Ovary (tissue), 3 donors: ENCODE data around the gene AP5Z1.

Experiments used
- CTCF ChIP-seq, 3 donors: fragments of 450-650 bp in 2 of 3; fragments of 200-600 bp in 1 of 3; IDR thresholded peaks; one replicate each; pipeline versions ENCODE4 v1.5.1 to v1.8.0; 2016 to 2022; ENCODE audit warnings: antibody characterized with exemption in 3 of 3, mild to moderate bottlenecking in 1 of 3
- EP300 ChIP-seq: sonication (generic); formaldehyde crosslinking; IDR thresholded peaks from one replicate; pipeline ENCODE4 v1.6.1; 2017; ENCODE audit warnings: antibody characterized with exemption
- POLR2A ChIP-seq: fragments of 450-650 bp; IDR thresholded peaks from one replicate; pipeline ENCODE4 v1.6.1; 2017; ENCODE audit warnings: antibody characterized with exemption, mild to moderate bottlenecking, moderate library complexity
- donor health status: DM: no; HTN: no; CAD: no.

GRCh38 chr7:4747746-4748145 lies 27.7 kb upstream of the AP5Z1 start:
- TF ChIP-seq POLR2A (no peak), CTCF (IDR thresholded peaks at IDR 0.05) (no peak), EP300 (no peak)
